ENCODE data around the gene MIS18A. TPM values are rescaled to one million over a fixed set of nuclear protein-coding genes. Genes with fewer than 3 reads are reported as not detected.
"Not testable (repeated sequence)": the region's sequence is repeated elsewhere in the genome, so short reads cannot be mapped to it uniquely, and the experiment has no call there.

The MIS18A gene
- total and polyA plus RNA-seq, 2 donors (not counting 1 experiment from before 2014, with no cell fraction given), result 4.0 to 7.6 TPM

DNA sequence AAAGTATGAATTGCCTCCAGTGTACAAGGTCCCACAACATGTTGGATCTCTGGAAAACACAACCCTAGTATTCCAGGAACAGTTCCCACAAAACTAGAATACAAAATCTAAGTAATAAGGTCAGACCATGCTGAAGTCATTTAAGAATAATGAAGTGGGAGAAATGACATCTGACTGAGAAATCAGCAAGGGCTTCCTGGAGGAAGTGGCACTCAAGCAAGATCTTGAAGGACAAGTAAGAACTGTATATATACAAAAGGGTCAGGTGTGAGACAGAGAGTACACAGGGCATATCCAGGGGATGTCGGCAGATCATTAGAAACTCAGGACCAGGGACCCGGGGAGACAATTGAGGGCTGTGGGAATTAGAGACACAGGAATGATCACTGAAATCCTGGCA, 18.7 kb downstream of the MIS18A start:
- H3K9ac ChIP-seq (ENCODE audit: insufficient read depth, low read length), result no peak overlapping the region
- H3K27ac ChIP-seq (ENCODE audit: insufficient read depth, low read length), result no peak overlapping the region
- H3K36me3 ChIP-seq (ENCODE audit: control insufficient read depth, insufficient read depth, low read length), result no peaks in the 10 kb centered on the region
- TF ChIP-seq EZH2 (IDR thresholded peaks at IDR 0.05; ENCODE audit: low read length, missing control alignments), result no peak
- TF ChIP-seq, protein P1, sequence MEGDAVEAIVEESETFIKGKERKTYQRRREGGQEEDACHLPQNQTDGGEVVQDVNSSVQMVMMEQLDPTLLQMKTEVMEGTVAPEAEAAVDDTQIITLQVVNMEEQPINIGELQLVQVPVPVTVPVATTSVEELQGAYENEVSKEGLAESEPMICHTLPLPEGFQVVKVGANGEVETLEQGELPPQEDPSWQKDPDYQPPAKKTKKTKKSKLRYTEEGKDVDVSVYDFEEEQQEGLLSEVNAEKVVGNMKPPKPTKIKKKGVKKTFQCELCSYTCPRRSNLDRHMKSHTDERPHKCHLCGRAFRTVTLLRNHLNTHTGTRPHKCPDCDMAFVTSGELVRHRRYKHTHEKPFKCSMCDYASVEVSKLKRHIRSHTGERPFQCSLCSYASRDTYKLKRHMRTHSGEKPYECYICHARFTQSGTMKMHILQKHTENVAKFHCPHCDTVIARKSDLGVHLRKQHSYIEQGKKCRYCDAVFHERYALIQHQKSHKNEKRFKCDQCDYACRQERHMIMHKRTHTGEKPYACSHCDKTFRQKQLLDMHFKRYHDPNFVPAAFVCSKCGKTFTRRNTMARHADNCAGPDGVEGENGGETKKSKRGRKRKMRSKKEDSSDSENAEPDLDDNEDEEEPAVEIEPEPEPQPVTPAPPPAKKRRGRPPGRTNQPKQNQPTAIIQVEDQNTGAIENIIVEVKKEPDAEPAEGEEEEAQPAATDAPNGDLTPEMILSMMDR (conservative IDR thresholded peaks at IDR 0.05 in 1 of 2, IDR thresholded peaks at IDR 0.05 in 1 of 2; ENCODE audit: low read depth in 1 of 2, low read length in 2 of 2), result no peak
- no peaks in the 10 kb centered on the region for H4K20me1 ChIP-seq (ENCODE audit: control insufficient read depth, extremely low read depth, insufficient read depth, low read length)
- H3K9me3 ChIP-seq (ENCODE audit: control insufficient read depth, insufficient read depth, low read depth, low read length), result no peaks in the 10 kb centered on the region
- no peaks in the 10 kb centered on the region for H3K27me3 ChIP-seq (ENCODE audit: control insufficient read depth, insufficient read depth, low read length)
- H2AFZ ChIP-seq (ENCODE audit: low read length), result no peak overlapping the region
- peaks cover 7% of the 10 kb centered on the region for H3K4me1 ChIP-seq (ENCODE audit: control insufficient read depth, extremely low read depth, insufficient read depth, low read length)
- H3K4me2 ChIP-seq (ENCODE audit: extremely low read depth, insufficient read depth, low read length), result no peak overlapping the region
- H3K4me3 ChIP-seq (replicated peaks in 1 of 4; ENCODE audit: control extremely low read depth in 1 of 4, insufficient read depth in 1 of 4, low read depth in 3 of 4, low read length in 4 of 4), result no peak overlapping the region
- no peak for DNase-seq (ENCODE audit: low read depth in 2 of 2)
- no peaks in the 10 kb centered on the region for H3K79me2 ChIP-seq (ENCODE audit: control insufficient read depth, insufficient read depth, low read length)

GRCh38 chr21:32258786-32259048, 20.1 kb downstream of the MIS18A start:
- H3K36me3 ChIP-seq (ENCODE audit: control insufficient read depth, insufficient read depth, low read length); H3K79me2 ChIP-seq (ENCODE audit: control insufficient read depth, insufficient read depth, low read length); DNase-seq (ENCODE audit: low read depth in 2 of 2); H3K4me1 ChIP-seq (ENCODE audit: control insufficient read depth, extremely low read depth, insufficient read depth, low read length); H3K9me3 ChIP-seq (ENCODE audit: control insufficient read depth, insufficient read depth, low read depth, low read length); H4K20me1 ChIP-seq (ENCODE audit: control insufficient read depth, extremely low read depth, insufficient read depth, low read length); H3K27me3 ChIP-seq (ENCODE audit: control insufficient read depth, insufficient read depth, low read length); H3K4me2 ChIP-seq (ENCODE audit: extremely low read depth, insufficient read depth, low read length); H3K4me3 ChIP-seq (replicated peaks in 1 of 4; ENCODE audit: control extremely low read depth in 1 of 4, insufficient read depth in 1 of 4, low read depth in 3 of 4, low read length in 4 of 4); H2AFZ ChIP-seq (ENCODE audit: low read length); H3K27ac ChIP-seq (ENCODE audit: insufficient read depth, low read length); H3K9ac ChIP-seq (ENCODE audit: insufficient read depth, low read length): not testable (repeated sequence)

DNA sequence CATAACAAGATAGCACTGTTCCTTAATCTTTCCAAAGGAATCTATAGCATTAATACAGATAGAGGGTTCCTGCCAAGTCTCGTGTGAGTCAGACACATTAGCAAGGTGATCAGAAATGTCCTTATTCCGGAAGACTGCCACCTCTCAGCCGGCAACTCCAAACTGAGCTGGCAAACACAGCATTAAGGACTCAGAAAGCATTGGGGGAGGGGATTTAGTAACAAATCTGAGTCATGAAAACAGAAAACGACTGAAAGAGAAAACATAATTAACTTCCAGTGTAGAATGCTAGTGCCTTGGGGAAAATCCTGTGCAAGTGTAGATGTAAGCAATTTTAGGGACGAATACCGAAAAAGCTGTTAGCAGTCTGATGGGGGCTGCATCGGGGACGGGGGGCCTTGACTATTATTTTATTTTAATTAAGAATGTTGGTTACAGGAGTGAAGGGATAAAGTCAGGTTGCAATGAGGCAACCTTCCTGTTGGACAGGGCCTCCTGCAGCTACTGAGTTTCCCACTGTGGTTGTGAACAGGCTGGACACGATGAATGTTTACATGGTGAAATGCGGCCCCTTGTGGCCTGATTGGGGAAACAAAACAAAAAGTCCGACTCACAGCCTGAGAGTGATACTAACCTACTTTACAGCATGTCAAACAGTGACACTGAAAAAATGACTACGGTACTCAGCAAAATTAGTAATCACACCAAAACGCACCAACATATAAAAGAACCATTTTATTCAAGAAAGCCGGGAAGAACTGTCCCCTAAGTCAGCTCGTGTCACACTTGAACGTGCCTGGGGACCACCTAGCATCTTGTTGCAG, 20.7 kb downstream of the MIS18A start:
- H3K36me3 ChIP-seq (ENCODE audit: control insufficient read depth, insufficient read depth, low read length), result no peaks in the 10 kb centered on the region
- H3K4me3 ChIP-seq (replicated peaks in 1 of 4; ENCODE audit: control extremely low read depth in 1 of 4, insufficient read depth in 1 of 4, low read depth in 3 of 4, low read length in 4 of 4), result no peak overlapping the region
- peaks cover 7% of the 10 kb centered on the region for H3K4me1 ChIP-seq (ENCODE audit: control insufficient read depth, extremely low read depth, insufficient read depth, low read length)
- no peaks in the 10 kb centered on the region for H3K79me2 ChIP-seq (ENCODE audit: control insufficient read depth, insufficient read depth, low read length)
- no peaks in the 10 kb centered on the region for H3K27me3 ChIP-seq (ENCODE audit: control insufficient read depth, insufficient read depth, low read length)
- H3K4me2 ChIP-seq (ENCODE audit: extremely low read depth, insufficient read depth, low read length), result no peak overlapping the region
- no peak overlapping the region for H2AFZ ChIP-seq (ENCODE audit: low read length)
- no peak overlapping the region for H3K27ac ChIP-seq (ENCODE audit: insufficient read depth, low read length)
- TF ChIP-seq, protein P1 (conservative IDR thresholded peaks at IDR 0.05 in 1 of 2, IDR thresholded peaks at IDR 0.05 in 1 of 2; ENCODE audit: low read depth in 1 of 2, low read length in 2 of 2), result peak; percentile 80 to 94
- TF ChIP-seq EZH2 (IDR thresholded peaks at IDR 0.05; ENCODE audit: low read length, missing control alignments), result no peak
- H3K9me3 ChIP-seq (ENCODE audit: control insufficient read depth, insufficient read depth, low read depth, low read length), result no peaks in the 10 kb centered on the region
- H4K20me1 ChIP-seq (ENCODE audit: control insufficient read depth, extremely low read depth, insufficient read depth, low read length), result no peaks in the 10 kb centered on the region
- H3K9ac ChIP-seq (ENCODE audit: insufficient read depth, low read length), result no peak overlapping the region
- peak; percentile 71 to 88 for DNase-seq (ENCODE audit: low read depth in 2 of 2)

All from fibroblast of lung (primary cell).